GM12878 (cell line): ENCODE data around the gene HHAT.

Experiments
- CHD4 ChIP-seq: fragments of 200-600 bp; sonication (generic); IDR thresholded peaks from 2 replicates; pipeline ENCODE4 v1.6.1; 2016; ENCODE audit warnings: mild to moderate bottlenecking
- IKZF1 ChIP-seq: fragments of 450-650 bp; conservative IDR thresholded peaks from 2 replicates; pipeline ENCODE4 v1.6.1; 2017; ENCODE audit warnings: antibody characterized with exemption, mild to moderate bottlenecking
- KLF5 ChIP-seq: fragments of 450-650 bp; IDR thresholded peaks from 2 replicates; pipeline ENCODE4 v1.6.1; 2014; ENCODE audit warnings: mild to moderate bottlenecking; ENCODE audit not compliant: partially characterized antibody
- NFIC ChIP-seq: IDR thresholded peaks from 2 replicates; pipeline ENCODE4 v1.6.1; 2012; ENCODE audit warnings: low read depth, mild to moderate bottlenecking, inconsistent platforms, low read length, moderate library complexity
- NFXL1 ChIP-seq: fragments of 450-650 bp; IDR thresholded peaks from 2 replicates; pipeline ENCODE4 v1.6.1; 2017; ENCODE audit warnings: antibody characterized with exemption, mild to moderate bottlenecking, borderline replicate concordance
- POLR2AphosphoS5 ChIP-seq: IDR thresholded peaks from 2 replicates; pipeline ENCODE4 v1.6.1; 2011; ENCODE audit warnings: mild to moderate bottlenecking, low read length, inconsistent platforms
- SMAD1 ChIP-seq: fragments of 450-650 bp; IDR thresholded peaks from 2 replicates; pipeline ENCODE4 v1.6.1; 2018; ENCODE audit warnings: mild to moderate bottlenecking, low read depth; ENCODE audit not compliant: partially characterized antibody
- TARDBP ChIP-seq: IDR thresholded peaks from 2 replicates; pipeline ENCODE4 v1.6.1; 2016; ENCODE audit warnings: borderline replicate concordance
- ZNF384 ChIP-seq: IDR thresholded peaks from 2 replicates; pipeline ENCODE4 v1.6.1; 2012; ENCODE audit warnings: low read depth, mild to moderate bottlenecking, low read length, improper control_type of control experiment, borderline replicate concordance
- TF ChIP-seq, protein P1 (sequence below): IDR thresholded peaks from 2 replicates; pipeline ENCODE4 v1.6.1; 2012; ENCODE audit warnings: mild to moderate bottlenecking, low read depth, low read length
- TF ChIP-seq, protein P2 (sequence below): fragments of 450-650 bp; IDR thresholded peaks from 2 replicates; pipeline ENCODE4 v1.6.1; 2016; ENCODE audit warnings: mild to moderate bottlenecking
- TF ChIP-seq, protein P3 (sequence below): IDR thresholded peaks from 2 replicates; pipeline ENCODE4 v1.6.1; 2011; ENCODE audit warnings: low read depth, low read length, improper control_type of control experiment, borderline replicate concordance
- TF ChIP-seq, protein P4 (sequence below): fragments of 450-650 bp; formaldehyde crosslinking; IDR thresholded peaks from 2 replicates; pipeline ENCODE4 v1.4.0; 2020; ENCODE audit warnings: mild to moderate bottlenecking, moderate library complexity
- TF ChIP-seq, protein P5 (sequence below), 3 experiments: IDR thresholded peaks in 2 of 3; conservative IDR thresholded peaks in 1 of 3; 2 replicates each; pipeline ENCODE4 v1.5.1; 2011; ENCODE audit warnings: low read depth in 3 of 3, low read length in 3 of 3, mild to moderate bottlenecking in 3 of 3, control low read depth in 2 of 3, moderate library complexity in 2 of 3, inconsistent platforms in 1 of 3, mixed read lengths in 1 of 3; ENCODE audit not compliant: control insufficient read depth in 2 of 3, insufficient read depth in 1 of 3; ENCODE audit errors: extremely low read depth in 1 of 3

DNA sequence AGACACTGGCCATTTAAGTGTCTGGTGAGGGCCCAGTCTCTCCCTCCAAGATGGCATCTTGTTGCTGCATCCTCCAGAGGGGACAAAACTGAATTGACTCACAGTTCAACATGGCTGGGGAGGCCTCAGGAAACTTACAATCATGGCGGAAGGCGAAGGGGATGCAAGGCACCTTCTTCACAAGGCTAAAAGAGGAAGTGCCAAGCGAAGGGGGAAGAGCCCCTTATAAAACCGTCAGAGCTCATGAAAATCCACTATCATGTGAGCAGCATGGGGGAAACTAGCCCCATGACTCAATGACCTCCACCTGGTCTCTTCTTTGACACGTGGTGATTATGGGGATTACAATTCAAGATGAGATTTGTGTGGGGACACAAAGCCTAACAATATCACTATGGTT is 280.1 kb downstream of the HHAT start:
- TF ChIP-seq, protein P1, sequence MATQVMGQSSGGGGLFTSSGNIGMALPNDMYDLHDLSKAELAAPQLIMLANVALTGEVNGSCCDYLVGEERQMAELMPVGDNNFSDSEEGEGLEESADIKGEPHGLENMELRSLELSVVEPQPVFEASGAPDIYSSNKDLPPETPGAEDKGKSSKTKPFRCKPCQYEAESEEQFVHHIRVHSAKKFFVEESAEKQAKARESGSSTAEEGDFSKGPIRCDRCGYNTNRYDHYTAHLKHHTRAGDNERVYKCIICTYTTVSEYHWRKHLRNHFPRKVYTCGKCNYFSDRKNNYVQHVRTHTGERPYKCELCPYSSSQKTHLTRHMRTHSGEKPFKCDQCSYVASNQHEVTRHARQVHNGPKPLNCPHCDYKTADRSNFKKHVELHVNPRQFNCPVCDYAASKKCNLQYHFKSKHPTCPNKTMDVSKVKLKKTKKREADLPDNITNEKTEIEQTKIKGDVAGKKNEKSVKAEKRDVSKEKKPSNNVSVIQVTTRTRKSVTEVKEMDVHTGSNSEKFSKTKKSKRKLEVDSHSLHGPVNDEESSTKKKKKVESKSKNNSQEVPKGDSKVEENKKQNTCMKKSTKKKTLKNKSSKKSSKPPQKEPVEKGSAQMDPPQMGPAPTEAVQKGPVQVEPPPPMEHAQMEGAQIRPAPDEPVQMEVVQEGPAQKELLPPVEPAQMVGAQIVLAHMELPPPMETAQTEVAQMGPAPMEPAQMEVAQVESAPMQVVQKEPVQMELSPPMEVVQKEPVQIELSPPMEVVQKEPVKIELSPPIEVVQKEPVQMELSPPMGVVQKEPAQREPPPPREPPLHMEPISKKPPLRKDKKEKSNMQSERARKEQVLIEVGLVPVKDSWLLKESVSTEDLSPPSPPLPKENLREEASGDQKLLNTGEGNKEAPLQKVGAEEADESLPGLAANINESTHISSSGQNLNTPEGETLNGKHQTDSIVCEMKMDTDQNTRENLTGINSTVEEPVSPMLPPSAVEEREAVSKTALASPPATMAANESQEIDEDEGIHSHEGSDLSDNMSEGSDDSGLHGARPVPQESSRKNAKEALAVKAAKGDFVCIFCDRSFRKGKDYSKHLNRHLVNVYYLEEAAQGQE = no peak
- TF ChIP-seq POLR2AphosphoS5 (no peak), IKZF1 (no peak), NFIC (no peak), ZNF384 (no peak), KLF5 (no peak), TARDBP (no peak), CHD4 (no peak), NFXL1 (no peak), SMAD1 (no peak)
- TF ChIP-seq, protein P2, sequence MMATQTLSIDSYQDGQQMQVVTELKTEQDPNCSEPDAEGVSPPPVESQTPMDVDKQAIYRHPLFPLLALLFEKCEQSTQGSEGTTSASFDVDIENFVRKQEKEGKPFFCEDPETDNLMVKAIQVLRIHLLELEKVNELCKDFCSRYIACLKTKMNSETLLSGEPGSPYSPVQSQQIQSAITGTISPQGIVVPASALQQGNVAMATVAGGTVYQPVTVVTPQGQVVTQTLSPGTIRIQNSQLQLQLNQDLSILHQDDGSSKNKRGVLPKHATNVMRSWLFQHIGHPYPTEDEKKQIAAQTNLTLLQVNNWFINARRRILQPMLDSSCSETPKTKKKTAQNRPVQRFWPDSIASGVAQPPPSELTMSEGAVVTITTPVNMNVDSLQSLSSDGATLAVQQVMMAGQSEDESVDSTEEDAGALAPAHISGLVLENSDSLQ = no peak
- TF ChIP-seq, protein P3, sequence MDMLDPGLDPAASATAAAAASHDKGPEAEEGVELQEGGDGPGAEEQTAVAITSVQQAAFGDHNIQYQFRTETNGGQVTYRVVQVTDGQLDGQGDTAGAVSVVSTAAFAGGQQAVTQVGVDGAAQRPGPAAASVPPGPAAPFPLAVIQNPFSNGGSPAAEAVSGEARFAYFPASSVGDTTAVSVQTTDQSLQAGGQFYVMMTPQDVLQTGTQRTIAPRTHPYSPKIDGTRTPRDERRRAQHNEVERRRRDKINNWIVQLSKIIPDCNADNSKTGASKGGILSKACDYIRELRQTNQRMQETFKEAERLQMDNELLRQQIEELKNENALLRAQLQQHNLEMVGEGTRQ = no peak
- TF ChIP-seq, protein P4, sequence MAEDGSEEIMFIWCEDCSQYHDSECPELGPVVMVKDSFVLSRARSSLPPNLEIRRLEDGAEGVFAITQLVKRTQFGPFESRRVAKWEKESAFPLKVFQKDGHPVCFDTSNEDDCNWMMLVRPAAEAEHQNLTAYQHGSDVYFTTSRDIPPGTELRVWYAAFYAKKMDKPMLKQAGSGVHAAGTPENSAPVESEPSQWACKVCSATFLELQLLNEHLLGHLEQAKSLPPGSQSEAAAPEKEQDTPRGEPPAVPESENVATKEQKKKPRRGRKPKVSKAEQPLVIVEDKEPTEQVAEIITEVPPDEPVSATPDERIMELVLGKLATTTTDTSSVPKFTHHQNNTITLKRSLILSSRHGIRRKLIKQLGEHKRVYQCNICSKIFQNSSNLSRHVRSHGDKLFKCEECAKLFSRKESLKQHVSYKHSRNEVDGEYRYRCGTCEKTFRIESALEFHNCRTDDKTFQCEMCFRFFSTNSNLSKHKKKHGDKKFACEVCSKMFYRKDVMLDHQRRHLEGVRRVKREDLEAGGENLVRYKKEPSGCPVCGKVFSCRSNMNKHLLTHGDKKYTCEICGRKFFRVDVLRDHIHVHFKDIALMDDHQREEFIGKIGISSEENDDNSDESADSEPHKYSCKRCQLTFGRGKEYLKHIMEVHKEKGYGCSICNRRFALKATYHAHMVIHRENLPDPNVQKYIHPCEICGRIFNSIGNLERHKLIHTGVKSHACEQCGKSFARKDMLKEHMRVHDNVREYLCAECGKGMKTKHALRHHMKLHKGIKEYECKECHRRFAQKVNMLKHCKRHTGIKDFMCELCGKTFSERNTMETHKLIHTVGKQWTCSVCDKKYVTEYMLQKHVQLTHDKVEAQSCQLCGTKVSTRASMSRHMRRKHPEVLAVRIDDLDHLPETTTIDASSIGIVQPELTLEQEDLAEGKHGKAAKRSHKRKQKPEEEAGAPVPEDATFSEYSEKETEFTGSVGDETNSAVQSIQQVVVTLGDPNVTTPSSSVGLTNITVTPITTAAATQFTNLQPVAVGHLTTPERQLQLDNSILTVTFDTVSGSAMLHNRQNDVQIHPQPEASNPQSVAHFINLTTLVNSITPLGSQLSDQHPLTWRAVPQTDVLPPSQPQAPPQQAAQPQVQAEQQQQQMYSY = no peak
- TF ChIP-seq, protein P5, sequence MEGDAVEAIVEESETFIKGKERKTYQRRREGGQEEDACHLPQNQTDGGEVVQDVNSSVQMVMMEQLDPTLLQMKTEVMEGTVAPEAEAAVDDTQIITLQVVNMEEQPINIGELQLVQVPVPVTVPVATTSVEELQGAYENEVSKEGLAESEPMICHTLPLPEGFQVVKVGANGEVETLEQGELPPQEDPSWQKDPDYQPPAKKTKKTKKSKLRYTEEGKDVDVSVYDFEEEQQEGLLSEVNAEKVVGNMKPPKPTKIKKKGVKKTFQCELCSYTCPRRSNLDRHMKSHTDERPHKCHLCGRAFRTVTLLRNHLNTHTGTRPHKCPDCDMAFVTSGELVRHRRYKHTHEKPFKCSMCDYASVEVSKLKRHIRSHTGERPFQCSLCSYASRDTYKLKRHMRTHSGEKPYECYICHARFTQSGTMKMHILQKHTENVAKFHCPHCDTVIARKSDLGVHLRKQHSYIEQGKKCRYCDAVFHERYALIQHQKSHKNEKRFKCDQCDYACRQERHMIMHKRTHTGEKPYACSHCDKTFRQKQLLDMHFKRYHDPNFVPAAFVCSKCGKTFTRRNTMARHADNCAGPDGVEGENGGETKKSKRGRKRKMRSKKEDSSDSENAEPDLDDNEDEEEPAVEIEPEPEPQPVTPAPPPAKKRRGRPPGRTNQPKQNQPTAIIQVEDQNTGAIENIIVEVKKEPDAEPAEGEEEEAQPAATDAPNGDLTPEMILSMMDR (IDR thresholded peaks at IDR 0.05 in 2 of 3, conservative IDR thresholded peaks at IDR 0.05 in 1 of 3; ENCODE audit: control insufficient read depth in 2 of 3, extremely low read depth in 1 of 3, insufficient read depth in 1 of 3, low read depth in 3 of 3, low read length in 3 of 3) = no peak
